HepG2 (cell line): ENCODE measurements around the gene CBFA2T2.

Experiments used
- EZH2 ChIP-seq: conservative IDR thresholded peaks from 2 replicates; pipeline ENCODE4 v1.6.1; 2012; ENCODE audit warnings: mild to moderate bottlenecking, low read depth, low read length, moderate library complexity
- GLI4 ChIP-seq: sonication (generic); formaldehyde crosslinking; IDR thresholded peaks from 2 replicates; pipeline ENCODE4 v1.5.1; 2020; ENCODE audit warnings: missing genetic modification reagents, mild to moderate bottlenecking, moderate library complexity, borderline replicate concordance
- GTF2F1 ChIP-seq: fragments of 150-350 bp; IDR thresholded peaks from 2 replicates; pipeline ENCODE4 v1.6.1; 2014; ENCODE audit warnings: low read length
- HHEX ChIP-seq: IDR thresholded peaks from 2 replicates; pipeline ENCODE4 v1.6.1; 2016; ENCODE audit warnings: control low read depth
- PAF1 ChIP-seq: IDR thresholded peaks from 2 replicates; pipeline ENCODE4 v1.6.1; 2016; ENCODE audit warnings: missing genetic modification reagents, missing compliant biosample characterization
- POLR2A ChIP-seq, 2 experiments: IDR thresholded peaks; 2 replicates each; pipeline ENCODE4 v1.6.1; 2011; ENCODE audit warnings: low read depth in 2 of 2, low read length in 2 of 2, mild to moderate bottlenecking in 1 of 2, moderate library complexity in 1 of 2; ENCODE audit not compliant: insufficient read depth in 1 of 2
- ZFY ChIP-seq: sonication (generic); formaldehyde crosslinking; IDR thresholded peaks from 2 replicates; pipeline ENCODE4 v1.4.0; 2020; ENCODE audit warnings: missing genetic modification reagents
- ZNF224 ChIP-seq: sonication (generic); formaldehyde crosslinking; IDR thresholded peaks from 2 replicates; pipeline ENCODE4 v1.5.0; 2020; ENCODE audit warnings: mild to moderate bottlenecking, missing genetic modification reagents
- TF ChIP-seq, protein P1 (sequence below): sonication (generic); formaldehyde crosslinking; IDR thresholded peaks from 2 replicates; pipeline ENCODE4 v1.5.0; 2020; ENCODE audit warnings: mild to moderate bottlenecking, missing genetic modification reagents, moderate library complexity
- TF ChIP-seq, protein P2 (sequence below), 2 experiments: sonication (generic) in 1 of 2; formaldehyde crosslinking in 1 of 2; IDR thresholded peaks; 2 replicates each; pipeline versions ENCODE4 v1.5.1 to v1.6.1; 2011 to 2020; ENCODE audit warnings: borderline replicate concordance in 1 of 2, low read depth in 1 of 2, low read length in 1 of 2, mild to moderate bottlenecking in 1 of 2, missing genetic modification reagents in 1 of 2, moderate library complexity in 1 of 2

DNA sequence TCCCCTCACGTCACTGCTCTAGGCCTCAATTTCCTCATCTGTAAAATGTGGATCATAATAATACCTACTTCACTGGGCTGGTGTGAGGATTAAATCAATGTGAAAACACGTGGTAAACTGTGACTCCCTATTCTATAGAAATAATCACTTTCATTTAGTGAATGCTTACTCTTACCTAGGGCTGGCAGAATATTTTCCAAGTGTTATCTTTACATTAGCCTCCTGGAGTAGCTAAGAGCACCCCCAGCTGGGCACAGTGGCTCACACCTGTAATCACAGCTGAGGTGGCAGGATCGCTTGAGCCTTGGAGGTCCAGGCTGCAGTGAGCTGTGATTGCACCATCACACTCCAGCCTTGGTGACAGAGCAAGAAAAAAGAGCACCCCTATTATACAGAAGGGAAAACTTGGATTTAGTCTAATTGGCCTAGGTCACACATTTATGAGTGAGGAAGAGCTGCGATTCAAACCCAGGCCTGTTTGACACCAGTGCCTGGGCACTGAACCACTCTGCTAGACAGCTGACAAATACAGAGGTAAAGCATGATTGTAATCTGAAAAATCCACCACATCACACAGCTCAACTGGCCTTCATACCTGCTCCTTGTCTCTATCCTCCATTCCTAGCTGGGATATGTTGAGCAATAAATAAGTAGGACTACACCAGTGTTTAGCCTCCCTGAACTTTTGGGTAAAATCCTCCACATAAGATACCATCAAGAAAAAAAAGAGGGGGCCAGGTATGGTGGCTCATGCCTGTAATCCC is 44.9 kb upstream of the CBFA2T2 start:
- TF ChIP-seq, protein P1, sequence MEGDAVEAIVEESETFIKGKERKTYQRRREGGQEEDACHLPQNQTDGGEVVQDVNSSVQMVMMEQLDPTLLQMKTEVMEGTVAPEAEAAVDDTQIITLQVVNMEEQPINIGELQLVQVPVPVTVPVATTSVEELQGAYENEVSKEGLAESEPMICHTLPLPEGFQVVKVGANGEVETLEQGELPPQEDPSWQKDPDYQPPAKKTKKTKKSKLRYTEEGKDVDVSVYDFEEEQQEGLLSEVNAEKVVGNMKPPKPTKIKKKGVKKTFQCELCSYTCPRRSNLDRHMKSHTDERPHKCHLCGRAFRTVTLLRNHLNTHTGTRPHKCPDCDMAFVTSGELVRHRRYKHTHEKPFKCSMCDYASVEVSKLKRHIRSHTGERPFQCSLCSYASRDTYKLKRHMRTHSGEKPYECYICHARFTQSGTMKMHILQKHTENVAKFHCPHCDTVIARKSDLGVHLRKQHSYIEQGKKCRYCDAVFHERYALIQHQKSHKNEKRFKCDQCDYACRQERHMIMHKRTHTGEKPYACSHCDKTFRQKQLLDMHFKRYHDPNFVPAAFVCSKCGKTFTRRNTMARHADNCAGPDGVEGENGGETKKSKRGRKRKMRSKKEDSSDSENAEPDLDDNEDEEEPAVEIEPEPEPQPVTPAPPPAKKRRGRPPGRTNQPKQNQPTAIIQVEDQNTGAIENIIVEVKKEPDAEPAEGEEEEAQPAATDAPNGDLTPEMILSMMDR (CRISPR knock-in tag), result peak; percentile 86
- TF ChIP-seq, protein P2, sequence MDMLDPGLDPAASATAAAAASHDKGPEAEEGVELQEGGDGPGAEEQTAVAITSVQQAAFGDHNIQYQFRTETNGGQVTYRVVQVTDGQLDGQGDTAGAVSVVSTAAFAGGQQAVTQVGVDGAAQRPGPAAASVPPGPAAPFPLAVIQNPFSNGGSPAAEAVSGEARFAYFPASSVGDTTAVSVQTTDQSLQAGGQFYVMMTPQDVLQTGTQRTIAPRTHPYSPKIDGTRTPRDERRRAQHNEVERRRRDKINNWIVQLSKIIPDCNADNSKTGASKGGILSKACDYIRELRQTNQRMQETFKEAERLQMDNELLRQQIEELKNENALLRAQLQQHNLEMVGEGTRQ (IDR thresholded peaks at IDR 0.05; ENCODE audit: low read depth, low read length), result no peak
- TF ChIP-seq, protein P2 (CRISPR knock-in tag; IDR thresholded peaks at IDR 0.05; ENCODE audit: borderline replicate concordance), result no peak
- TF ChIP-seq GTF2F1 (no peak), EZH2 (no peak), ZFY (CRISPR knock-in tag) (no peak), ZNF224 (CRISPR knock-in tag) (no peak), GLI4 (CRISPR knock-in tag) (no peak), POLR2A (IDR thresholded peaks at IDR 0.05; ENCODE audit: insufficient read depth in 1 of 2, low read depth in 2 of 2, low read length in 2 of 2) (no peak), HHEX (CRISPR knock-in tag) (no peak), PAF1 (CRISPR knock-in tag) (no peak)
